Endothelial cell of umbilical vein (primary cell): ENCODE data around the gene TLCD2. TPM values are rescaled to one million over a fixed set of nuclear protein-coding genes. Genes with fewer than 3 reads are reported as not detected.
A peak's percentile ranks its signal among the peaks of the same experiment; 100 is the strongest.

Experiments
- BruUV-seq: library from RNA; stranded (reverse); fragments of 400-500 nt; replicated peaks from 2 replicates; lab custom pipeline; 2021; lab: Mats Ljungman, UMichigan
- CTCF ChIA-PET: fragments of 300-600, 350-600 bp; sonication (Branson Sonifier 250); formaldehyde crosslinking; loops from one replicate; lab custom pipeline; 2021; ENCODE audit warnings: antibody characterized with exemption, inconsistent platforms; lab: Charles Lee
- POLR2A ChIA-PET: fragments of 300-600, 350-600 bp; sonication (Branson Sonifier 250); formaldehyde crosslinking; loops from one replicate; lab custom pipeline; 2021; ENCODE audit warnings: antibody characterized with exemption, inconsistent platforms; lab: Charles Lee
- DNase-seq: peaks from one replicate; pipeline ENCODE4 v3.0.0-alpha.2; 2011; ENCODE audit warnings: low read depth, low spot score
- FAIRE-seq: peaks from 2 replicates; lab custom pipeline; 2011; peaks lifted over from hg19 to GRCh38; lab: Jason Lieb, UNC
- H2AFZ ChIP-seq: 2 replicates; pipeline ENCODE4 v1.6.0; 2012; ENCODE audit warnings: low read depth, low read length, control low read depth, inconsistent platforms
- H3K27ac ChIP-seq: 2 replicates; pipeline ENCODE4 v1.5.1; 2011; ENCODE audit warnings: low read depth, mild to moderate bottlenecking, control low read depth, low read length, moderate library complexity; ENCODE audit not compliant: insufficient read depth
- H3K27me3 ChIP-seq, 2 experiments: 2 replicates each; pipeline versions ENCODE4 v1.6.0 to v1.6.1; 2011; ENCODE audit warnings: low read length in 2 of 2, mixed read lengths in 1 of 2; ENCODE audit not compliant: control insufficient read depth in 2 of 2, insufficient read depth in 2 of 2
- H3K36me3 ChIP-seq, 2 experiments: 2 replicates in 1 of 2; 3 replicates in 1 of 2; pipeline ENCODE4 v1.5.1; 2011; ENCODE audit warnings: low read length in 2 of 2, mild to moderate bottlenecking in 1 of 2, moderate library complexity in 1 of 2; ENCODE audit not compliant: control insufficient read depth in 2 of 2, insufficient read depth in 2 of 2; ENCODE audit errors: extremely low read depth in 1 of 2
- H3K4me1 ChIP-seq: 3 replicates; pipeline ENCODE4 v1.5.1; 2011; ENCODE audit warnings: mild to moderate bottlenecking, low read length; ENCODE audit not compliant: control insufficient read depth, insufficient read depth; ENCODE audit errors: extremely low read depth
- H3K4me2 ChIP-seq: 2 replicates; pipeline ENCODE4 v1.6.1; 2011; ENCODE audit warnings: low read length, control low read depth, mixed read lengths; ENCODE audit not compliant: insufficient read depth
- H3K4me3 ChIP-seq, 3 experiments: fragments of 200-600 bp in 1 of 3; sonication (generic), shearing (Covaris generic) in 1 of 3; replicated peaks in 1 of 3; 2 replicates each; pipeline ENCODE4 v1.5.1; 2011 to 2016; ENCODE audit warnings: control low read depth in 3 of 3, low read length in 3 of 3, mild to moderate bottlenecking in 2 of 3, inconsistent platforms in 1 of 3, low read depth in 1 of 3, moderate library complexity in 1 of 3; ENCODE audit not compliant: insufficient read depth in 1 of 3
- H3K79me2 ChIP-seq: 2 replicates; pipeline ENCODE4 v1.6.0; 2012; ENCODE audit warnings: low read length, inconsistent platforms; ENCODE audit not compliant: control insufficient read depth, insufficient read depth
- H3K9ac ChIP-seq: replicated peaks from 2 replicates; pipeline ENCODE3; 2011; ENCODE audit warnings: low read length, control low read depth; ENCODE audit not compliant: insufficient read depth; ENCODE audit errors: extremely low read depth
- H3K9me1 ChIP-seq: replicated peaks from 3 replicates; pipeline ENCODE4 v1.6.0; 2011; ENCODE audit warnings: mild to moderate bottlenecking, low read length; ENCODE audit not compliant: control insufficient read depth, insufficient read depth; ENCODE audit errors: extremely low read depth
- H3K9me3 ChIP-seq: replicated peaks from 2 replicates; pipeline ENCODE4 v1.5.1; 2012; ENCODE audit warnings: low read length, inconsistent platforms; ENCODE audit not compliant: control insufficient read depth, insufficient read depth
- H4K20me1 ChIP-seq: replicated peaks from 2 replicates; pipeline ENCODE3; 2011; ENCODE audit warnings: mild to moderate bottlenecking, low read length; ENCODE audit not compliant: control insufficient read depth, insufficient read depth; ENCODE audit errors: extremely low read depth
- CTCF ChIP-seq, 2 donors: IDR thresholded peaks; 1 replicate in 1 of 2; 2 replicates in 1 of 2; pipeline ENCODE4 v1.5.1; 2011; ENCODE audit warnings: low read length in 2 of 2, mild to moderate bottlenecking in 2 of 2, moderate library complexity in 2 of 2, control low read depth in 1 of 2, inconsistent platforms in 1 of 2, low read depth in 1 of 2; ENCODE audit not compliant: insufficient read depth in 1 of 2; ENCODE audit errors: extremely low read depth in 1 of 2
- EZH2 ChIP-seq: IDR thresholded peaks from 2 replicates; pipeline ENCODE4 v1.6.1; 2012; ENCODE audit warnings: borderline replicate concordance, low read depth, mild to moderate bottlenecking, moderate library complexity, low read length, inconsistent platforms; ENCODE audit not compliant: severe bottlenecking
- FOS ChIP-seq: IDR thresholded peaks from 2 replicates; pipeline ENCODE4 v1.6.1; 2011; ENCODE audit warnings: mild to moderate bottlenecking, low read length, moderate library complexity, borderline replicate concordance; ENCODE audit not compliant: insufficient read depth
- GATA2 ChIP-seq: IDR thresholded peaks from 2 replicates; pipeline ENCODE4 v1.7.0; 2011; ENCODE audit warnings: low read depth, mild to moderate bottlenecking, moderate library complexity, mixed read lengths, low read length; ENCODE audit not compliant: insufficient read length, insufficient read depth
- JUN ChIP-seq: IDR thresholded peaks from 2 replicates; pipeline ENCODE4 v1.6.1; 2011; ENCODE audit warnings: borderline replicate concordance, low read depth; ENCODE audit not compliant: insufficient read length, insufficient read depth
- MAX ChIP-seq: IDR thresholded peaks from 2 replicates; pipeline ENCODE4 v1.6.1; 2011; ENCODE audit not compliant: insufficient read depth, insufficient read length
- MYC ChIP-seq: IDR thresholded peaks from one replicate; pipeline ENCODE4 v1.6.1; 2011; ENCODE audit warnings: mild to moderate bottlenecking, low read depth, low read length
- POLR2A ChIP-seq: IDR thresholded peaks from 2 replicates; pipeline ENCODE4 v1.6.1; 2012; ENCODE audit warnings: low read depth, mild to moderate bottlenecking, control low read depth, low read length
- POLR2AphosphoS5 ChIP-seq: IDR thresholded peaks from 2 replicates; pipeline ENCODE4 v1.6.1; 2012; ENCODE audit warnings: low read depth, mild to moderate bottlenecking, control low read depth, low read length, moderate library complexity; ENCODE audit not compliant: insufficient read depth
- dilution Hi-C: fragments of 300-500 bp; cut with MboI; formaldehyde crosslinking; loops from one replicate; pipeline ENCODE4 v1.15.0; 2019; ENCODE audit warnings: low sequenced_read_pairs; ENCODE audit not compliant: extremely low pct_ligation_motif_present
- intact Hi-C: fragments of 100-400 bp; cut with micrococcal nuclease; formaldehyde crosslinking; loops from one replicate; pipeline ENCODE4 v1.10.0; 2022
- polyA plus RNA-seq, 4 experiments: library from polyadenylated mRNA; depleted of rRNA in 3 of 4; stranded (reverse) in 3 of 4; unstranded in 1 of 4; fragments of >200 nt; gene quantifications; 2 replicates each; pipeline versions ENCODE4 v1.2.1 to v1.2.3, GENCODE V29; 2011 to 2012; ENCODE audit warnings: missing spikeins in 1 of 4
- total RNA-seq: library from RNA; stranded (reverse); gene quantifications from 2 replicates; pipeline ENCODE4 v1.2.3, GENCODE V29; 2021

Gene TLCD2
- total and polyA plus RNA-seq, 2 donors (not counting 3 experiments of a cell fraction or from before 2014, with no cell fraction given): 0.72 to 2.1 TPM

- peak overlapping the region; percentile 96 for H3K27ac ChIP-seq
- peak overlapping the region in 2 of 3 experiments; percentile 58 to 72 for H3K4me3 ChIP-seq
- H3K4me1 ChIP-seq: peaks cover 28% of the 10 kb centered on the region
- CTCF ChIA-PET: interaction anchor here (1.1 to 12.8 kb wide), 10 partner anchors 12 to 352 kb away, joined by 3 to 262 read pairs (median 4); partner anchors contain the start of gene PITPNA
- TF ChIP-seq POLR2AphosphoS5 (peak; percentile 46), FOS (peak; percentile 63), MYC (no peak), GATA2 (peak; percentile 29), EZH2 (no peak), POLR2A (peak; percentile 62), MAX (peak; percentile 53), JUN (peak; percentile 20), CTCF (IDR thresholded peaks at IDR 0.05; ENCODE audit: extremely low read depth in 1 of 2, insufficient read depth in 1 of 2, low read depth in 1 of 2, low read length in 2 of 2) (no peak)
- H3K27me3 ChIP-seq: no peaks in the 10 kb centered on the region
- H2AFZ ChIP-seq: peak overlapping the region; percentile 50
- peak overlapping the region; percentile 68 for H3K4me2 ChIP-seq
- intact Hi-C loops (loop anchor here (1.0 to 10.0 kb wide), 7 partner anchors 70 to 675 kb away; partner anchors contain the start of genes DPH1, PITPNA, SGSM2 and SMYD4), dilution Hi-C loops (no loop called here)
- H4K20me1 ChIP-seq: no peaks in the 10 kb centered on the region
- POLR2A ChIA-PET: interaction anchor here (0.6 to 3.4 kb wide), 16 partner anchors 10 to 323 kb away, joined by 3 to 16 read pairs (median 4); partner anchors contain the start of genes PITPNA, RILP and SCARF1
- no TSS peak for BruUV-seq
- peaks cover 14 to 19% of the 10 kb centered on the region in 2 experiments for H3K36me3 ChIP-seq
- no peaks in the 10 kb centered on the region for H3K9me3 ChIP-seq
- no peaks in the 10 kb centered on the region for H3K9me1 ChIP-seq
- peak overlapping the region; percentile 97 for H3K9ac ChIP-seq
- DNase-seq (peak; percentile 99), FAIRE-seq (no peak)
- peaks cover 36% of the 10 kb centered on the region for H3K79me2 ChIP-seq
These were observed 6.9 kb upstream of the TLCD2 start for GRCh38 chr17:1716912-1717695.
